ENCODE data around the gene PCSK4.

DNA sequence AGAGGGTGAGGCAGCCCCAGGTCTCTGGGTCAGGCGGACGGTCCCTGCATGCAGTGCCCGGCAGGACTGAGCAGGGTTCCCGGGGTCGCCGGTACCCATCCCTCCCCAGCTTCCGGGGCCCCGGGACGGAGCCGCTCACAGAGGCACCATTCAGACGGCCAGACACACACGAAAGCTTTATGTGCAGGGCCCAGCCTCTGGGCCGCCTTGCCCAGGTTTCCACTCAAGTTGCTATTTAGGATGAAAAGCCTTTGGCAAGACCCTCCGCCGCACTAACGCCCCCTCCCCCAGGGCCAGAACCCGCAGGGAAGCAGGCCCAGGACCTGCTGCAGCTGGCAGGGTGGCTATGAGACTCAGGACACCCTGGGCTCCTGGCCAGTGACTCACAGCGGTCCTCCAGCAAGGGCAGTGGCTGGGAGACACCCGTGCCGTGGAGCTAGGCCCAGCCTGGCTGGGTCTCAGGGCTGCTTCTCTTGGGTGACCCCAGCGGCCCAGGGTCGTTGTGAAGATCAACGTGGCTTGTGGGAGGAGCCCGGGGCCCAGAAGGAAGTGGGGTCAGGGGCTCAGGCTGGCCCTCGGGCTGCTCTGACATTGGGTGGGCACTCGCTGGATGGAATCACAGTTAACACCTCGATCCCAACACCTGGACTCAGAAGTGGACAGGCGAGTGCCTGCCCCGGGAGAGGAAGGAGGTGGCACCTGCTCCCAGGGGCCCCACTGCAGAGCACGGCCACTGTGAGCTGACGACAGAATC, 16.0 kb downstream of the PCSK4 start:
- no peak for TF ChIP-seq EZH2phosphoT487 (IDR thresholded peaks at IDR 0.05; ENCODE audit: borderline replicate concordance, low read length)
- TF ChIP-seq, protein P1, sequence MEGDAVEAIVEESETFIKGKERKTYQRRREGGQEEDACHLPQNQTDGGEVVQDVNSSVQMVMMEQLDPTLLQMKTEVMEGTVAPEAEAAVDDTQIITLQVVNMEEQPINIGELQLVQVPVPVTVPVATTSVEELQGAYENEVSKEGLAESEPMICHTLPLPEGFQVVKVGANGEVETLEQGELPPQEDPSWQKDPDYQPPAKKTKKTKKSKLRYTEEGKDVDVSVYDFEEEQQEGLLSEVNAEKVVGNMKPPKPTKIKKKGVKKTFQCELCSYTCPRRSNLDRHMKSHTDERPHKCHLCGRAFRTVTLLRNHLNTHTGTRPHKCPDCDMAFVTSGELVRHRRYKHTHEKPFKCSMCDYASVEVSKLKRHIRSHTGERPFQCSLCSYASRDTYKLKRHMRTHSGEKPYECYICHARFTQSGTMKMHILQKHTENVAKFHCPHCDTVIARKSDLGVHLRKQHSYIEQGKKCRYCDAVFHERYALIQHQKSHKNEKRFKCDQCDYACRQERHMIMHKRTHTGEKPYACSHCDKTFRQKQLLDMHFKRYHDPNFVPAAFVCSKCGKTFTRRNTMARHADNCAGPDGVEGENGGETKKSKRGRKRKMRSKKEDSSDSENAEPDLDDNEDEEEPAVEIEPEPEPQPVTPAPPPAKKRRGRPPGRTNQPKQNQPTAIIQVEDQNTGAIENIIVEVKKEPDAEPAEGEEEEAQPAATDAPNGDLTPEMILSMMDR (IDR thresholded peaks at IDR 0.05; ENCODE audit: low read depth, low read length, poor library complexity, severe bottlenecking) = no peak

All from DOHH2 (cell line).